Astrocyte (in vitro differentiated cells and primary cell): ENCODE measurements around the gene PEX7. TPM values are rescaled to one million over a fixed set of nuclear protein-coding genes. Genes with fewer than 3 reads are reported as not detected.

ENCODE experiments used
- DNase-seq: peaks from one replicate; pipeline ENCODE4 v3.0.0-alpha.2; 2010; ENCODE audit warnings: low read depth
- FAIRE-seq: peaks from 2 replicates; lab custom pipeline; 2011; peaks lifted over from hg19 to GRCh38; lab: Jason Lieb, UNC
- H2AFZ ChIP-seq: 2 replicates; pipeline ENCODE4 v1.6.0; 2012; ENCODE audit warnings: low read depth, low read length, inconsistent platforms
- H3K27ac ChIP-seq: 2 replicates; pipeline ENCODE4 v1.5.1; 2011; ENCODE audit warnings: low read depth, low read length, inconsistent platforms
- H3K27me3 ChIP-seq: 2 replicates; pipeline ENCODE4 v1.6.0; 2011; ENCODE audit warnings: low read length, inconsistent platforms; ENCODE audit not compliant: insufficient read depth
- H3K36me3 ChIP-seq: 2 replicates; pipeline ENCODE4 v1.5.1; 2011; ENCODE audit warnings: low read length, inconsistent platforms; ENCODE audit not compliant: insufficient read depth
- H3K4me1 ChIP-seq: 2 replicates; pipeline ENCODE4 v1.5.1; 2011; ENCODE audit warnings: low read length, inconsistent platforms; ENCODE audit not compliant: insufficient read depth
- H3K4me2 ChIP-seq: 2 replicates; pipeline ENCODE4 v1.6.0; 2012; ENCODE audit warnings: low read length, inconsistent platforms
- H3K4me3 ChIP-seq: 2 replicates; pipeline ENCODE4 v1.5.1; 2011; ENCODE audit warnings: low read depth, mild to moderate bottlenecking, low read length, inconsistent platforms; ENCODE audit not compliant: insufficient read depth
- H3K79me2 ChIP-seq: 2 replicates; pipeline ENCODE4 v1.6.0; 2012; ENCODE audit warnings: mild to moderate bottlenecking, low read length, inconsistent platforms; ENCODE audit not compliant: insufficient read depth
- H3K9ac ChIP-seq: 2 replicates; pipeline ENCODE4 v1.6.0; 2012; ENCODE audit warnings: mild to moderate bottlenecking, low read length, inconsistent platforms
- H3K9me3 ChIP-seq: 2 replicates; pipeline ENCODE4 v1.5.1; 2012; ENCODE audit warnings: low read depth, mild to moderate bottlenecking, low read length, inconsistent platforms; ENCODE audit not compliant: insufficient read depth
- H4K20me1 ChIP-seq: 2 replicates; pipeline ENCODE4 v1.6.0; 2012; ENCODE audit warnings: low read length, inconsistent platforms; ENCODE audit not compliant: insufficient read depth
- H3K27ac Mint-ChIP-seq: one replicate; pipeline ENCODE4 v1.8.0; 2021; ENCODE audit warnings: mild to moderate bottlenecking, mixed read lengths; ENCODE audit not compliant: unreplicated experiment
- H3K27me3 Mint-ChIP-seq: one replicate; pipeline ENCODE4 v1.8.0; 2021; ENCODE audit warnings: low read depth, mixed read lengths; ENCODE audit not compliant: unreplicated experiment
- H3K36me3 Mint-ChIP-seq: one replicate; pipeline ENCODE4 v1.8.0; 2021; ENCODE audit warnings: low read depth, mixed read lengths; ENCODE audit not compliant: unreplicated experiment
- H3K4me1 Mint-ChIP-seq: one replicate; pipeline ENCODE4 v1.8.0; 2021; ENCODE audit warnings: low read depth, mixed read lengths; ENCODE audit not compliant: unreplicated experiment
- H3K4me3 Mint-ChIP-seq: one replicate; pipeline ENCODE4 v1.8.0; 2021; ENCODE audit warnings: mild to moderate bottlenecking, moderate library complexity, mixed read lengths; ENCODE audit not compliant: unreplicated experiment
- H3K9me3 Mint-ChIP-seq: one replicate; pipeline ENCODE4 v1.8.0; 2021; ENCODE audit warnings: mild to moderate bottlenecking, mixed read lengths; ENCODE audit not compliant: unreplicated experiment
- CTCF ChIP-seq: IDR thresholded peaks from 2 replicates; pipeline ENCODE4 v1.5.1; 2011; ENCODE audit warnings: low read depth, mild to moderate bottlenecking, inconsistent platforms, low read length, moderate library complexity; ENCODE audit not compliant: insufficient read depth
- EZH2 ChIP-seq: IDR thresholded peaks from 2 replicates; pipeline ENCODE4 v1.6.1; 2012; ENCODE audit warnings: mild to moderate bottlenecking, low read length, inconsistent platforms; ENCODE audit not compliant: insufficient read depth
- total RNA-seq: library from RNA; stranded (reverse); gene quantifications from 2 replicates; pipeline ENCODE4 v1.2.1, GENCODE V29; 2021

The PEX7 gene
- total RNA-seq, 1 donor from 2014 or later: 4.8 TPM

- TF ChIP-seq CTCF (no peak), EZH2 (no peak)
- H3K4me1 Mint-ChIP-seq: peaks cover 6% of the 10 kb centered on the region
- FAIRE-seq (no peak), DNase-seq (no peak)
- no peaks in the 10 kb centered on the region for H4K20me1 ChIP-seq
- no peaks in the 10 kb centered on the region for H3K27me3 ChIP-seq
- no peaks in the 10 kb centered on the region for H3K79me2 ChIP-seq
- H3K9me3 ChIP-seq: no peaks in the 10 kb centered on the region
- H3K9ac ChIP-seq: no peak overlapping the region
- no peak overlapping the region for H3K4me3 Mint-ChIP-seq
- H3K27me3 Mint-ChIP-seq: peaks cover 3% of the 10 kb centered on the region
- H3K4me2 ChIP-seq: no peak overlapping the region
- no peaks in the 10 kb centered on the region for H3K36me3 Mint-ChIP-seq
- H3K27ac Mint-ChIP-seq: no peak overlapping the region
- peaks cover 6% of the 10 kb centered on the region for H3K4me1 ChIP-seq
- no peak overlapping the region for H3K4me3 ChIP-seq
- no peaks in the 10 kb centered on the region for H3K9me3 Mint-ChIP-seq
- no peak overlapping the region for H3K27ac ChIP-seq
- H3K36me3 ChIP-seq: no peaks in the 10 kb centered on the region
- no peak overlapping the region for H2AFZ ChIP-seq
Measured at GRCh38 chr6:136816656-136817055, 5.7 kb upstream of the PEX7 start.

- H3K27me3 Mint-ChIP-seq: peaks cover 3% of the 10 kb centered on the region
- H3K9me3 Mint-ChIP-seq: no peaks in the 10 kb centered on the region
- Histone ChIP-seq H3K9me3 (no peaks in the 10 kb centered on the region), H3K27ac (no peak overlapping the region), H3K4me2 (no peak overlapping the region), H2AFZ (no peak overlapping the region), H3K4me3 (no peak overlapping the region), H3K9ac (no peak overlapping the region), H3K4me1 (peaks cover 7% of the 10 kb centered on the region), H3K27me3 (no peaks in the 10 kb centered on the region), H3K36me3 (no peaks in the 10 kb centered on the region), H4K20me1 (no peaks in the 10 kb centered on the region), H3K79me2 (peaks cover 7% of the 10 kb centered on the region)
- H3K27ac Mint-ChIP-seq: no peak overlapping the region
- H3K4me3 Mint-ChIP-seq: no peak overlapping the region
- no peak for TF ChIP-seq EZH2
- no peak for TF ChIP-seq CTCF
- no peaks in the 10 kb centered on the region for H3K4me1 Mint-ChIP-seq
- DNase-seq (no peak), FAIRE-seq (no peak)
- H3K36me3 Mint-ChIP-seq: no peaks in the 10 kb centered on the region
Measured at GRCh38 chr6:136820561-136820960, 1.8 kb upstream of the PEX7 start.

- no peaks in the 10 kb centered on the region for H3K9me3 Mint-ChIP-seq
- DNase-seq: peak; percentile 74
Measured at GRCh38 chr6:136822046-136822375, 381 bp upstream of the PEX7 start.

More at GRCh38 chr6:136822046-136822375, 381 bp upstream of the PEX7 start:
- Mint-ChIP-seq H3K4me1 (no peaks in the 10 kb centered on the region), H3K27ac (peak overlapping the region; percentile 71), H3K36me3 (peaks cover 3% of the 10 kb centered on the region), H3K27me3 (peaks cover 2% of the 10 kb centered on the region), H3K4me3 (peak overlapping the region; percentile 88)
- H3K27ac ChIP-seq: peak overlapping the region; percentile 78
- TF ChIP-seq CTCF (no peak), EZH2 (no peak)
- peak overlapping the region; percentile 88 for H3K9ac ChIP-seq
- H3K4me1 ChIP-seq: peaks cover 7% of the 10 kb centered on the region
- H3K4me2 ChIP-seq: peak overlapping the region; percentile 89
- H2AFZ ChIP-seq: peak overlapping the region; percentile 99
- H4K20me1 ChIP-seq: no peaks in the 10 kb centered on the region
- no peaks in the 10 kb centered on the region for H3K27me3 ChIP-seq
- peaks cover 7% of the 10 kb centered on the region for H3K79me2 ChIP-seq
- H3K9me3 ChIP-seq: no peaks in the 10 kb centered on the region
- no peak for FAIRE-seq
- peak overlapping the region; percentile 76 for H3K4me3 ChIP-seq
- H3K36me3 ChIP-seq: no peaks in the 10 kb centered on the region
